Astrocyte of the spinal cord (primary cell): Measurements from ENCODE around the gene TMEM106C.

Source experiments
- DNase-seq: peaks from one replicate; pipeline ENCODE4 v3.0.0; 2011; ENCODE audit warnings: low read depth, low spot score
- H3K4me3 ChIP-seq: 2 replicates; pipeline ENCODE4 v1.5.1; 2011; ENCODE audit warnings: low read depth, mild to moderate bottlenecking, low read length, moderate library complexity
- in situ Hi-C: cut with HindIII; loops from 2 replicates; pipeline ENCODE4 v1.10.0; 2017; ENCODE audit warnings: low sequenced_read_pairs
- TF ChIP-seq, protein P1 (sequence below): IDR thresholded peaks from 2 replicates; pipeline ENCODE4 v1.5.1; 2012; ENCODE audit warnings: low read depth, mild to moderate bottlenecking, low read length, inconsistent platforms

The TMEM106C gene

DNA sequence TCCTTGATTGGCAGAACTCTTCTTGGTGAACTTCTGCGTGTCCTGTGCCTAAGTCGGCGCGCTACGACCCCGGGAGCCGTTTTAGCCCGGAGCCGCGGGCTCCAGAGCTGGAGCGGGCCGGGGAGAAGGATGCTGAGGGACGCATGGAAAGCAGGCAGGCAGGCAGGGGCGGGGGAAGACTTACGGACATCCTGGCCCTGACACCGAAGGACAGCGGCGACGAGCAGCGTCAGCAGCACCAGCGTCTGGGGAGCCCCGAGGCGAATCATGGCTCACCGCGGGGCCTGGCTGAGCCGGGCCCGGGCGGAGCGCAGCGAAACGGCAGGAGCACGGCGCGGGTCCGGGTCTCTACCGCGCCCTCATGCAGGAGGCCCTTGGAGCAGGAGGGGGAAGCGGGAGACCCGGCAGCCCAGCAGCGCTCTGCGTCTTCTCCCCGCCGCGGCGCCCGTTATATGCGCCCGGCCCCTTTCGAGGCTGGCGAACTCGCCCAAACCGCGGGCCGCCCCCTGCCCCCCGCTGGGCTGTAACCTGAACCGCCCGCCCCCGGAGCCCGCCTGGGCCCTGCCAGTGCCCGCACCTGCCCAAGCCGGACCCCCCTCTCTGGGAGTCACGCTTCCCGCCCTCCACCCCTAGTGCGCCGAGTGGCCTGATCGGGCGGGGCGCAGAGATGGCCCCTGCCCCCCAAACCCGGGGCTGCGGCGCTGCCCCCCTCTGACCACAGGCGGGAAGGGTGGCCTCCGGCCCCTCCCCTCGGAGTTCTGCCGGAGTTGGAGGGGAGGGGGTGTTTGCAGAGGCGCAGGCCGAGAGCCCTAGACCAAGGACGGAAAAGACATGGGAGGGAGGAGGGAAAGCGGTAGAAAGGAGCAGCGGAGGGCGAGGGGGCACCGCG lies 40.9 kb downstream of the TMEM106C start, which contains the start of gene COL2A1:
Gene COL2A1 (minus strand): TSS at position 424 of the 889 bp plus-strand sequence. CDS start 155 bp downstream, at position 269.
- TF ChIP-seq, protein P1, sequence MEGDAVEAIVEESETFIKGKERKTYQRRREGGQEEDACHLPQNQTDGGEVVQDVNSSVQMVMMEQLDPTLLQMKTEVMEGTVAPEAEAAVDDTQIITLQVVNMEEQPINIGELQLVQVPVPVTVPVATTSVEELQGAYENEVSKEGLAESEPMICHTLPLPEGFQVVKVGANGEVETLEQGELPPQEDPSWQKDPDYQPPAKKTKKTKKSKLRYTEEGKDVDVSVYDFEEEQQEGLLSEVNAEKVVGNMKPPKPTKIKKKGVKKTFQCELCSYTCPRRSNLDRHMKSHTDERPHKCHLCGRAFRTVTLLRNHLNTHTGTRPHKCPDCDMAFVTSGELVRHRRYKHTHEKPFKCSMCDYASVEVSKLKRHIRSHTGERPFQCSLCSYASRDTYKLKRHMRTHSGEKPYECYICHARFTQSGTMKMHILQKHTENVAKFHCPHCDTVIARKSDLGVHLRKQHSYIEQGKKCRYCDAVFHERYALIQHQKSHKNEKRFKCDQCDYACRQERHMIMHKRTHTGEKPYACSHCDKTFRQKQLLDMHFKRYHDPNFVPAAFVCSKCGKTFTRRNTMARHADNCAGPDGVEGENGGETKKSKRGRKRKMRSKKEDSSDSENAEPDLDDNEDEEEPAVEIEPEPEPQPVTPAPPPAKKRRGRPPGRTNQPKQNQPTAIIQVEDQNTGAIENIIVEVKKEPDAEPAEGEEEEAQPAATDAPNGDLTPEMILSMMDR, result no peak
- DNase-seq, result peak; percentile 12
- in situ Hi-C loops, result no loop called here
- peak within 1 kb of the TSS; percentile 13 for H3K4me3 ChIP-seq

DNA sequence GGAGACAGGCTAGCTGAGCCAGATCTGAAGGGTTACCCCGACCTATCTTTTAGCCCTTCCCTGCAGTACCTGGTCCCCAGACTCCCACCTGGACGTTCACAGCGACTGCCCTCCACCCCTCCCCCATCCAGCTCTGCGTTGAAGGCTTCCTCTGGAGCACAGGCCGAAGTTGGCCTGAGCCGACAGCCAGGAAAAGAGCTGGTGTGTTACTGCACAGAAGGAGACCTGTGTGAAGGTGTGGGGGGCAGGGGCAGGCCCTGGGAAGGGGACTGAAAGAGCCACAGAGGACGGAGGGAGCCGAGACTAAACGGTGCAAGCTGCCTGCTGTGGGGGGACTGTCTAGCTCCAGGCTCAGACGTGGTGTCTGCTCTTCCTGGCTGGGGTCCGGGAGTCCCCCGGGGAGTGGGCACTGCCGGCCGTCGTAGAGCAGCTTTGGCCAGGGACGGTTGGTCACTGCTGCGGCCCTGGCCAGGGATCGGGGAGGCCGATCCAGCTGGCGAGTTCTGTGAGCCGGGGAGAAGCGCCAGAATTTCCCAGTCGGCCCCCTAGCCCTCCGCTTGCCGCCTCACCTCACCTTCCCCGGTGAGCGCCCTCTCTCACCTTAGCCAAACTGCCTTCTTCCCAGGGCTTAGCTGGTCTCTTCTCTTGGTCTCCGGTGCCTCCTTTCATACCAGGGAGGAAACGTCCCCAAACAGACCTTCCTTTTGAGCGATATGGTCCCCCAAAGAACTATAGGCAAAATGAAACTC lies 41.8 kb downstream of the TMEM106C start:
- in situ Hi-C loops, result no loop called here
- TF ChIP-seq, protein P1, result no peak
- no peak for DNase-seq
- H3K4me3 ChIP-seq, result no peak overlapping the region

DNA sequence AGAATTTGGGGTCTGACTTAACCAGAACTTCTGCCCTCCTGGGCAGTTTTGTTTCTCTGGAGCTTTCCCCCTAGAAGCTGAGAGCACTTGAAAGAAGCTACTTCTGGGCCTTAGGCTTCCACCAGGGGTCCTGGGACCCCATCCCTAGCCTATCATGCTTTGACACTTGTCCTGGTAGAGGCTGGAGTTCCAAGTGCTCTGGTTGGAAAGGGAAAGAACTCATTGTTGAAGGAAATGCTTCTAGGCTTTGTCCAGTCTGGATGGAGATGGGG lies 42.3 kb downstream of the TMEM106C start:
- H3K4me3 ChIP-seq, result no peak overlapping the region
- TF ChIP-seq, protein P1, result no peak
- DNase-seq, result no peak
- in situ Hi-C loops, result no loop called here

DNA sequence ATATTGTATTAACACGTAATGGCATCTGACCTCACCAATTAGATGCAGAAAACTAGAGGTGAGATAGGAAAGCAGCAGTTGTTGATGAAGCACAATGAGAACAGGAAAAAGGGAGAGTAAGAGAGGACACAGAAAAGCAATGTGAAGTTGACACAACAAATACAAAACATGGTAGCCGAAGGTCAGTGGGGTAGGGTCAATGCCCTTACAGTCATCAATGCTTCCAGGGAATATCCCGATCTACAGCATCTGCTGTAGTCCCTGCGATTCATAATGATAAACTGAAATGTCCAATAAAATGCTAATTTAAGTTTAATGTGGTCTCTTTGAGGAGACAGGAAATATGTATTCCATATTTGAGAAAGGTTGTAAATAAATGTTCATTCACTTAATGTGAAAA lies 43.8 kb downstream of the TMEM106C start:
- TF ChIP-seq, protein P1, result no peak
- no peak for DNase-seq
- no peak overlapping the region for H3K4me3 ChIP-seq
- in situ Hi-C loops, result no loop called here

DNA sequence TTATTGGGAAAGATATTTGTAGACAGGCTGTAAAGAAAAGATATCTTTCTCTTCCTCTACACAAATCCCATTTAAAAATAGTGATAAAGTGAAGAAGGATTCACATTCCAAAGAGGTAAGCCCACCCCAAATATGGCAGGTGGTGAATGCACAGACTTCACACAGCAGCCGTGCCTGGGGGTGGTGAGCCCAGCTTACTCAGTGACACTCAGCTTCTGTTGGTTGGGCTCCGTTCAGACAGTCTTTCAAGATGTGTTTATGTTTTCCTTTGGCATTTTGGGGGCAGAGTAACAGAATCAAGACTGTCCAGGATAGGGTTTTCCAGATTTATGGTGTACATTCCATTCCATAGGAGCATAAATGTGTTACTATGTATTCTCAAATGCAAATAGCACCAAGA lies 45.0 kb downstream of the TMEM106C start:
- no peak overlapping the region for H3K4me3 ChIP-seq
- TF ChIP-seq, protein P1, result no peak
- no peak for DNase-seq
- in situ Hi-C loops, result no loop called here

DNA sequence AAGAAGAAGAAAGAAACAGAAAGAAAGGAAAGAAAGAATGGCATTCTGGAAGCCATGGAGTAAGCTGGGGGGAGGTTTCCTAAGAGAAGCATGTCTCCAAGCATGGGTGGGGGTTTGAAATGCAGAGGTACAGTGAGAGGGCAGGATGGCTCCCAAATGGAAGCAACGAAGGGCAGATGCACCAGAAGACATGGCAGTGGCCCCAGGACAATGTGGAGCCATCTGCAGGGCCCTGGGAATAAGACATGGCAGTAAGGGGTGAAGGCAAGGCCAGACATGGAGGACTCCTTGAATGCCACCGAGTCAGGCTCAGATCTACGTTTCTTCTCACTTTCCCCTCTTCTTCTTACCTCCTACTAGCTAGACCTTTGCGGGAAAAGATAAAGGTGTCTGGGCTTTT lies 45.6 kb downstream of the TMEM106C start:
- TF ChIP-seq, protein P1, result no peak
- no peak for DNase-seq
- no peak overlapping the region for H3K4me3 ChIP-seq
- in situ Hi-C loops, result no loop called here
